T-helper 1 cell (primary cell): ENCODE data around the gene TMEM198.

Source experiments
- DNase-seq, 5 donors: peaks; one replicate each; pipeline ENCODE4 v3.0.0-alpha.2; 2012 to 2020

TMEM198 gene

DNA sequence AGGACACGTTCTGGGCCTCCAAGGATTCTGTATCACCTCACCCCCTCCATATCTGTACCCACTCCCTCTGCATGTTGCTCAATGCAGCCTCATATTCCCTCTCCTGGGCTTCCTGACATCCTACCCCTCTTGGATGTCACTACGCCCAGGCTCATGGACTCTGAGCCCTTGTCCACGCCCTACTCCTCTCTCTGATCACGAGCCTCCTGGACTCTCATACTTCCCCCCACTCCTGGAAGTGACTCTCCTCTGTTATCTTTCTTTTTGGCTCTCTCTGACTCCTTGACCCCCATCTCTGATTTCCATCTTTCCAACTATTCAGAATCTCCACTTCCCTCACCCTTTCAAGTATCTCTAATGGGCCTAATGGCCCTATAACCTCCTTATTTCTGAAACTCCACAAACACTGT lies 2.1 kb downstream of the TMEM198 start:
- DNase-seq: no peak

GRCh38 chr2:219547621-219548020 lies 3.8 kb downstream of the TMEM198 start:
- no peak for DNase-seq

DNA sequence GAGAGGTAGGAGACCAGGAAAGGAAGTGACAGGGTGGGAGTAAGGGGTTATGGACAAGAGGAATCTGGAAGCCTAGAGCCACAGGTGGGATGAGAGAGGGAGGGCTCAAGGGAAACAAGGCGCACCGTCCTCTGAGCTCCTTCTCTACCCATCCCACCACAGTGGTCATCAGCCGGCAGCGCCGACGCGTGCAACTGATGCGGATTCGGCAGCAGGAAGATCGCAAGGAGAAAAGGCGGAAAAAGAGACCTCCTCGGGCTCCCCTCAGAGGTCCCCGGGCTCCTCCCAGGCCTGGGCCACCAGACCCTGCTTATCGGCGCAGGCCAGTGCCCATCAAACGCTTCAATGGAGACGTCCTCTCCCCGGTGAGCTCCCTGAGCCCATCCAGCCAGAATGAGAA lies 5.2 kb downstream of the TMEM198 start:
- no peak for DNase-seq

DNA sequence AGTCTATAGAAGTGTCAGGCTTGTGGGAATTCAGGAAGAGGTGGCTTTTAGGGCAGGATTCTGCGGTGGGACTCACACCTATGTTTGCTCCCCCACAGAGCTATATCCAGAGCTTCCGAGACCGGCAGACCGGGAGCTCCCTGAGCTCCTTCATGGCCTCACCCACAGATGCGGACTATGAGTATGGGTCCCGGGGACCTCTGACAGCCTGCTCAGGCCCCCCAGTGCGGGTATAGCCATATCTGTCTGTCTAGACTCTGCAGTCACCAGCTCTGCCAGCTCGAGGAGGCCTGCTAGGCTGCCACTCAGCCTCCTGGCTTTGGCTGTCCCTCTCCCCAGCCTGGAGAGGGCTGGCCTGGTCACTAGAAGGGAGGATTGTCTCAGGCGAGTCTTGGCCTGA lies 5.8 kb downstream of the TMEM198 start:
- DNase-seq: no peak

- DNase-seq: no peak
Observed at GRCh38 chr2:219551441-219552381, 7.9 kb downstream of the TMEM198 start.

DNA sequence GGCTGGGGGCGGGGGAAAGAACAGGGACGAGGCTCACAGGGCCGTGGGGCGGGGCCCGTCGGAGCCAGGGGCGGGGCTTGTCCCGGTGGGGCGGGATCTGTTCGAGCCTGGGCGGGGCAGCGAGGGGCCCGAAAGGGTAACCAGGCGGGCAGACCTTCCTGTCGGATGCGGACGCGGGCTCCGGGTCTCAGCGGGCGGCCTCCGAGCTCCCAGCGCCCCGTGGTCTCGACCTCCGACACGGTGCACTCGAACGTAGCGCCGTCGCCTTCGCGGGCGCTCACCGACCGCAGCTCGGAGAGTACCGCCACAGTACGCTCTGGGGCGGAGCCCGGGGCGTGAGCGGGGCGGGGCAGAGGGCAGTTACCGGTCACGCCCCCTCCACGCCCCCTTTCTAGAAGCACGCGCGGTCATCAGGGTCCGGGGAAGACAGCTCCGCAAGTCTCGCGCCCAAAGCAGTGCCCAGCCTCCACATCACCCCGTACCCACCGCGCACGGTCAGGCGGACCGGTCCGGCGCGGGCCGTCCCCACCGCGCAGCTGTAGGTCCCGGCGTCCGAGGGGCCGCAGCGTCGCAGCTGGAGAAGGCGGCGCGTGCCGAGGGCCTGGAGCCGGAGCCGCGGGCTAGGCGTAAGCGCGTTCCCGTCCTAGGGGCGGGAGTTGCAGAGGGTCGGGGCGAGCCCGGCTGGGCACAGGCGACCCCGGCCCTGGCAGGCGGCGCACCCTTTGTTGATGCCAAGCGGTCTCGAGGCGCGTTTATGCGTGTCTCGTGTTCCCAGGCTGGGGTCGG lies 8.7 kb downstream of the TMEM198 start:
- peak; percentile 54 to 74 (median 73) for DNase-seq

- DNase-seq: no peak
Observed at GRCh38 chr2:219553168-219553417, 9.3 kb downstream of the TMEM198 start.

- DNase-seq: no peak
Observed at GRCh38 chr2:219553463-219553963, 9.7 kb downstream of the TMEM198 start.

- no peak for DNase-seq
Observed at GRCh38 chr2:219554350-219554749, 10.5 kb downstream of the TMEM198 start.

DNA sequence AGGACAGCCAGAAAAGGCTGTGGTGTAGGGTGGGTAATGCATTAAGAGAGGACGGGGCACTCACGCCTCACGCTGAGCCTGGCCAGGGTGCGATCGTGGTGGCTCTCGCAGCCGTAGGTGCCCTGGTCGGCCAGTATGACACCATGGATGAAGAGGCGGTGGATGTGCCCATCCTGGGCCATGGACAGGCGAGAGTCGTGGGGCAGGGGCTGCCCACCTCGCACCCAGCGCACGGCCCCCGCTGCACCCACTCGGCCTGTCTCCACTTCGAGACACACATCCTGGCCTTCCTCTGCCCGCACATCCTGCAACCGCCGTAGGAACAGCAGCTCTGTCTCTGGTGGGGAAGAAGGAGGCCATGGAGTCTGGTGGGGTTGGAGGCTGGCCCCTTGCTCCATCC lies 12.1 kb downstream of the TMEM198 start:
- DNase-seq: no peak

DNA sequence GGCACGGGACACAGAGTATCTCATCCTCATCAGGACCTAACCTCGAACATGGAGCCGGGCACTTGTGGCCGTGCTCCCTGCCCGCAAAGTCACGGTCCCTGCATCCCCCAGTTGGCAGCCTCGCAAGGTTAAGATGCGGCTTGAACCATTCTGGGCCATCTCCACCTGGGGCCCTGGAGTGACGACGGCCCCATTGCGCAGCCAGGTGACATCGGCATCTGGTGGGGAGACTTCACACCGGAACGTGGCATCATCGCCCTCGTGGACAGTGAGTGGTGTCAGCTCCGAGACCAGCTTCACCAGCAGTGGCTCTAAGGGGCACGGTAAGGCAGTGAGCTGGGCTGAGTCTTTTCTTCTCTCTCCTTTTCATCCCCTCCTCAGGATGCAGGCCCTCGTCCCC lies 12.6 kb downstream of the TMEM198 start:
- no peak for DNase-seq

DNA sequence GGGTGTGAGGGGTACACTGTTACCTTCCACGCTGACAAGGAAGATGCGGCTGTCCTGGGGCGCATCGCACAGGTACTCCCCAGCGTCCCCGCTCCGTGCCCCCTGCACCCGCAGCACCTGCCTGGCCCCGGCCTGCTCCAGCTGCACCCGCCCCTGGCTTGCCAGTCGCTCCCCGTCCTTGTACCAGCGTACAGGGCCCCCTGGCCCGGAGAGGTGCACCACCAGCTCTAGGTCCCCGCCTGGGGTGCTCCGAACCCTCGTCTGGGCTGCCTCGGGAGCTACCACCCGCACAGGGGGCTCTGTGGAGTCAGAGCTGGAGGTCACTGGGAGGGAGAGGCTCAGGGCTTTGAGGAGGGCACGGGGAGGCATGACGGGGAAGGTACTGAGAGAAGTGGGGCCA lies 13.5 kb downstream of the TMEM198 start:
- no peak for DNase-seq

- DNase-seq: no peak
Observed at GRCh38 chr2:219557791-219558785, 14.3 kb downstream of the TMEM198 start.

GRCh38 chr2:219559156-219559915 lies 15.5 kb downstream of the TMEM198 start:
- DNase-seq: no peak

DNA sequence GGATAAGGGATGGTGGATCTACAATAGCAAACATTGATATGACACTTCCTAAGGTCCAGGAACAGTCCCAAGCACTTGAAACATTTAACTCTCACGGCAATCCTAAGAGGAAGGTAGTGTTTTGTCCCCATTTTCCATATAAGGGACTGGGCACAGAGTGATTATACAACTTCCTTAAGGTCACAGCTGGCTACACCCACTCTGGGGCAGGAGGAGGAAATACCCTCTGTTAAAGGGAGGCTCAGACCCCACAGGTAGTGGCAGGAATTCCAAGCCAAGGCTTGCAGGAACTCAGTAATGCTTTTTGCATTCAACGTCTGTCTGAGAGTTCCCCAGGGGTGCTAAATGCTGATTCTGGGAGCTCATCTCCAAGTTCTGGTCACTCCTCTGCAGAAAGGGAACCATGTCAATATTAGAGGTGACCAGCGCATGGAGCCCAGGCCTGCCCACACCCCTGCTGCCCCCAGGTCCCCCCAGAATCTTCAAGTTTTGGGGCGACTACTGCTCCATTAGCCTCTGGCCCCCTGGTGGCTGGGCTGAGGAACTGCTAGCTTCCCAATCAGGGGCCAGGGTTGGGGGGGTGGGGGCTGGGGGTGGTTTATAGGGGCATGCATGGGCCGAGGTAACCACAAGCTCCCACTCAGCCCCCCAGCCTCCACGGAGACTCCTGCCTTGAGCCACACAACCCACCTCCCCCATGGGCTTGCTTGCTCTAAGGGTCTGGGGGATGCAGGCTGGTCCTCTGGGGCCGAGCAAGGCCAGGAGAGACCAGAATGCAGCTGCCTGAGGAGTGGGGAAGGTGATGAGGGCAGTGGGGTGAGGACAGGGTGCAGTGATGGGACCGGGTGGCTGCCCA lies 16.4 kb downstream of the TMEM198 start:
- DNase-seq: no peak

DNA sequence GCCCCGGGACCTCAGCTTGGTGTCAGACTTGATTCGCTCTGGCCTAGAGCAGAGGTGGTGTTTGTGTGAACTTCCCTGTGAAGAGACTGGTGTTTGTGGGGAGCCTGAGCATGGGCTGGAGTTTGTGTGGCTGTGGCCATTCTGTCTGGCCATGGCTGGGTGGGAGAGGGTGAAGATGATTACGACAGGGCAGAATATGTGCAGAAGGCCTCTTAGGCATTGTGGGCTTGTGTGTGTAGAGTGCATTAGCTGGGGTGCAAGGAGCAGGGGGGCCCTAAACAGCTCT lies 17.0 kb downstream of the TMEM198 start:
- DNase-seq: no peak

GRCh38 chr2:219561179-219562048 lies 17.6 kb downstream of the TMEM198 start:
- no peak for DNase-seq

- no peak for DNase-seq
Observed at GRCh38 chr2:219562049-219563020, 18.5 kb downstream of the TMEM198 start.
